Mucosa of descending colon (tissue), 3 donors: Measurements from ENCODE around the gene CNP. TPM values are rescaled to one million over a fixed set of nuclear protein-coding genes. Genes with fewer than 3 reads are reported as not detected.

ENCODE experiments used
- ATAC-seq: fragments of 200-7000 bp; cut with Tn5 transposase; one replicate; pipeline ENCODE4 v1.9.1; 2020; ENCODE audit warnings: mild to moderate bottlenecking, moderate library complexity
- DNase-seq, 3 donors: peaks; one replicate each; pipeline ENCODE4 v3.0.0-alpha.2; 2020
- H3K36me3 ChIP-seq: fragments of 200-600 bp; one replicate; pipeline ENCODE4 v1.8.0; 2021; ENCODE audit warnings: low read depth, mild to moderate bottlenecking
- H3K4me1 ChIP-seq: fragments of 200-600 bp; one replicate; pipeline ENCODE4 v1.8.0; 2021; ENCODE audit warnings: low read depth, mild to moderate bottlenecking
- H3K4me3 ChIP-seq: fragments of 200-600 bp; one replicate; pipeline ENCODE4 v1.8.0; 2021; ENCODE audit warnings: mild to moderate bottlenecking
- H3K9me3 ChIP-seq: fragments of 200-600 bp; one replicate; pipeline ENCODE4 v1.8.0; 2021; ENCODE audit warnings: mild to moderate bottlenecking
- CTCF ChIP-seq: fragments of 200-600 bp; IDR thresholded peaks from one replicate; pipeline ENCODE4 v1.8.0; 2022; ENCODE audit warnings: antibody characterized with exemption, mild to moderate bottlenecking
- intact Hi-C, 2 donors: fragments of 100-400 bp; cut with DNase I in 1 of 2; cut with micrococcal nuclease in 1 of 2; formaldehyde crosslinking; loops; one replicate each; pipeline versions ENCODE4 v1.11.0 to v1.11.1; 2022; cut with DNase I, micrococcal nuclease
- total RNA-seq, 3 donors: library from RNA; stranded (reverse); fragmentation: NEBNext Ultra II Directional in 2 of 3; extraction: Animal tissue kit (Norgen Biotek cat#: 25700) in 2 of 3; gene quantifications; one replicate each; pipeline versions ENCODE4 v1.2.1 to v1.2.4, GENCODE V29; 2021 to 2023
- donor health status: DM: no; HTN: no; CAD: no; lungs with moderate emphysema.
- donor health status: DM: no; HTN: no; CAD: no.
- donor health status: DM: no; HTN: yes; CAD: no.

The CNP gene
- total RNA-seq, 3 donors from 2014 or later: 44.1 to 88.0 (median 51.6) TPM

GRCh38 chr17:41944943-41945342 lies 21.7 kb upstream of the CNP start:
- Histone ChIP-seq H3K9me3 (no peaks in the 10 kb centered on the region), H3K36me3 (no peaks in the 10 kb centered on the region), H3K4me1 (no peaks in the 10 kb centered on the region), H3K4me3 (no peak overlapping the region)
- no peak for ATAC-seq
- no peak for DNase-seq
- intact Hi-C loops: no loop called here
- TF ChIP-seq CTCF: no peak

DNA sequence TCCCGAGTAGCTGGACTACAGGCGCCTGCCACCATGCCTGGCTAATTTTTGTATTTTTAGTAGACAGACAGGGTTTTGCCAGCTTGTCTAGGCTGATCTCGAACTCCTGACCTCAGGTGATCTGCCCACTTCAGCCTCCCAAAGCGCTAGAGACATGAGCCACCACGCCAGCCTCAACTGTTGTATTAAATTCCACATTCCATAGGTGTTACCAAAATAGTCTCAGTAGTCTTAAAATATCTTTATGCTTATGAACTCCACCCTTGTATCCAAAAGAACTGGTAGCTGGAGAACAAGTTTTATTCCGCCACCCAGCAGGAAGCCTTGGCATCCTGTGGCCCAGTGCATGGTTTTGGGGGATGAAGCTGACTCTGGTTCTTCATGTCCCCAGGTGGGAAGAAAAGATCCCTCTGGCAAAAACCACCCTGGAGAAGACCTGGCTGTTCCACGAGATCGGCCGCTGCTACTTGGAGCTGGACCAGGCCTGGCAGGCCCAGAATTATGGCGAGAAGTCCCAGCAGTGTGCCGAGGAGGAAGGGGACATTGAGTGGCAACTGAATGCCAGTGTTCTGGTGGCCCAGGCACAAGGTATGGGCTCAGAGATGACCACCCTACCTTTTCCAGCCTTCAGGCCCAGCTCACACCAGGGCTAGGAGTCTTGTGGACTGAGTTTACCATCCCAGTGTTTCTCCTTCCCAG lies 17.7 kb upstream of the CNP start:
- intact Hi-C loops: no loop called here
- no peak for DNase-seq
- no peaks in the 10 kb centered on the region for H3K9me3 ChIP-seq
- no peak overlapping the region for H3K4me3 ChIP-seq
- H3K4me1 ChIP-seq: no peaks in the 10 kb centered on the region
- H3K36me3 ChIP-seq: no peaks in the 10 kb centered on the region
- ATAC-seq: no peak
- no peak for TF ChIP-seq CTCF

DNA sequence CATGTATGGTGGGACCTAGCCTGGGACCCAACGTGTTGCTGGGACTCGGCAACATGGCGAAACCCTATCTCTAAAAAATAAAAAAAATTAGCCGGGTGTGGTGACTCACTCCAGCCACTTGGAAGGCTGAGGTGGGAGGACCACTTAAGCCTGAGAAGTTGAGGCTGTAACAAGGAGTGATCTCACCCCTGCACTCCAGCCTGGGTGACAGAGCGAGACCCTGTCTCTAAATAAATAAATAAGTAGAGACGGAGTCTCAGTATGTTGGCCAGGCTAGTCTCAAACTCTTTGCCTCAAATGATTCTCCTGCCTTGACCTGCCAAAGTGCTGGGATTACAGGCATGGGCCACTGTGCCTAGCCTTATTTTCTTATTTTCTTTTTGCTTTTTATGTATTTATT lies 10.1 kb upstream of the CNP start:
- intact Hi-C loops: no loop called here
- Histone ChIP-seq H3K4me3 (no peak overlapping the region), H3K4me1 (peaks cover 2% of the 10 kb centered on the region), H3K9me3 (no peaks in the 10 kb centered on the region), H3K36me3 (no peaks in the 10 kb centered on the region)
- DNase-seq (no peak), ATAC-seq (no peak)
- no peak for TF ChIP-seq CTCF

DNA sequence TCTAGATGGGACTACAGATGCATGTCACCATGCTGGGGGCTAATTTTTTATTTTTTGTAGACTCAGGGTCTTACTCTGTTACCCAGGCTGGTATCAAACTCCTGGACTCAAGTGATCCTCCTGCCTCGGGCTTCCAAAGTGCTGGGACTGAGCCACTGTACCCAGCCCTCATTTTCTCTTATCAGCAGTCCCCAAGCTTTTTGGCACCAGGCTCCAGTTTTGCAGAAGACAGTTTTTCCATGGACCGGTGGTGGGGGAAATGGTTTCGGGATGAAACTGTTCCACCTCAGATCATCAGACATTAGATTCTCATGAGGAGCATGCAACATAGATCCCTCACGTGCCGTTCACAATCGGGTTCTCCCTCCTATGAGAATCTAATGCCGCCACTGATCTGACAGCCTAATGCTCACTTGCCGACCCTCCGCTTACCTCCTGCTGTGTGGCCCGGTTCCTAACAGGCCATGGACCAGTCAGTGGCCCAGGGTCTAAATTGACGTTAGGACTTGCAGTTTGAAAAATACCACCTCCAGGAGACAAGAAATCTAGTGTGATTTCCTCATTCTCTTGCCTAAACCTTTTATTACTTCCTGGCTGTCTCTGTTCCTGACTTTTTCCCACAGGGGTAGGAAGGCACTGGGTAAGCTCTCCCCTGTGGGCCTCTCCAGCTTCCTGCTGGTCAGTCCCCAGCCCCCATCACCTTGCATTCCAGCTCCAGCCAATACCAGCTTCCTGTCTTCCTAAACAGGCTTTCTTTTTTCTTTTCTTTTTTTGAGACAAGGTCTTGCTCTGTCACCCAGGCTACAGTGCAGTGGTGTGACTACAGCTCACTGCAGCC lies 9.3 kb upstream of the CNP start:
- Histone ChIP-seq H3K4me3 (no peak overlapping the region), H3K4me1 (peaks cover 2% of the 10 kb centered on the region), H3K36me3 (no peaks in the 10 kb centered on the region), H3K9me3 (no peaks in the 10 kb centered on the region)
- DNase-seq: no peak
- no peak for TF ChIP-seq CTCF
- peak; percentile 72 for ATAC-seq
- intact Hi-C loops: no loop called here

DNA sequence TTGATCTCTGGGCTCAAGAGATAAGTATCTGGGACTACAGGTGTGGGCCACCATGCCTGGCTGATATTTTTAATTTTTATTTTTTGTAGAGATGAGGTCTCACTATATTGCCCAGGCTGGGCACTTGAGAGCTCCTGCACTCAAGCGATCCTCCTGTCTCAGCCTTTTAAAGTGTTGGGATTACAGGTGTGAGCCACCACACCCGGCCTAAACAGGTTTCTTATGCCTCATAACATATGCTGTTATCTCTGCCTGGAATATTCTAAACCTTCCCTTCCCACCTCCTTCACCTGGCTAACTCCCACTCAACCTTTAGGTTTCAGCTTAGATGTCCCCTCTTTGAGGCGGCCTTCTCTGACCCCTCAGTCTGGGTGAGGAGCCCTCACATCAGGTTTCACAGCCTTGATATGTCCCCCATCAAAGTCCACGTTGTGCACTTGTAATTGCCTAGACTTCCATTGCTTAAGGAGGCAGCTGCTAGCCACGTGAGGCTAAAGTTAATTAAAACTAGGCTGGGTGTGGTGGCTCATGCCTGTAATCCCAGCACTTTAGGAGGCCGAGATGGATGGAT lies 8.6 kb upstream of the CNP start:
- no peak overlapping the region for H3K4me3 ChIP-seq
- H3K4me1 ChIP-seq: peaks cover 2% of the 10 kb centered on the region
- no peak for TF ChIP-seq CTCF
- no peak for DNase-seq
- intact Hi-C loops: no loop called here
- H3K36me3 ChIP-seq: no peaks in the 10 kb centered on the region
- ATAC-seq: peak; percentile 62
- H3K9me3 ChIP-seq: no peaks in the 10 kb centered on the region
